Gastrocnemius medialis (tissue), 4 donors: ENCODE results near the gene CACNB4.

Source experiments
- CTCF ChIP-seq, 5 experiments: fragments of 450-650 bp in 3 of 5; fragments of 200-600 bp in 2 of 5; sonication (generic) in 2 of 5; IDR thresholded peaks in 4 of 5; conservative IDR thresholded peaks in 1 of 5; 1 replicate in 4 of 5; 2 replicates in 1 of 5; pipeline ENCODE4 v1.5.1; 2016 to 2019; ENCODE audit warnings: antibody characterized with exemption in 5 of 5, mild to moderate bottlenecking in 3 of 5, moderate library complexity in 3 of 5
- POLR2A ChIP-seq, 2 donors: fragments of 450-650 bp; IDR thresholded peaks; one replicate each; pipeline ENCODE4 v1.6.1; 2017; ENCODE audit warnings: antibody characterized with exemption in 2 of 2, mild to moderate bottlenecking in 2 of 2, moderate library complexity in 2 of 2

- TF ChIP-seq POLR2A (IDR thresholded peaks at IDR 0.05) = no peak
- TF ChIP-seq CTCF (IDR thresholded peaks at IDR 0.05 in 4 of 5, conservative IDR thresholded peaks at IDR 0.05 in 1 of 5) = no peak
These were observed 119.2 kb downstream of the CACNB4 start for GRCh38 chr2:151979694-151980093.
